Activated T-helper 2 cell treated with anti-CD3 and anti-CD28 coated beads, Interferon-gamma antibody, Interleukin-2, Interleukin-4, amounts not matched to agents 10 μg/mL and 5 μg/mL and 100 μg/mL, durations not matched to agents 14 hours and 24 hours and 36 hours (primary cell): Measurements from ENCODE around the gene SLC39A9. TPM values are rescaled to one million over a fixed set of nuclear protein-coding genes. Genes with fewer than 3 reads are reported as not detected.
"Not testable (repeated sequence)": the region's sequence is repeated elsewhere in the genome, so short reads cannot be mapped to it uniquely, and the experiment has no call there.

Experiments
- DNase-seq: peaks from one replicate; pipeline ENCODE4 v3.0.0; 2021; ENCODE audit warnings: low spot score
- H3K27ac Mint-ChIP-seq: one replicate; pipeline ENCODE4 v1.8.0; 2021; ENCODE audit warnings: mixed read lengths
- H3K27me3 Mint-ChIP-seq: one replicate; pipeline ENCODE4 v1.8.0; 2021; ENCODE audit warnings: low read depth, mixed read lengths
- H3K36me3 Mint-ChIP-seq: one replicate; pipeline ENCODE4 v1.8.0; 2021; ENCODE audit warnings: low read depth, mixed read lengths
- H3K4me1 Mint-ChIP-seq: one replicate; pipeline ENCODE4 v1.8.0; 2021; ENCODE audit warnings: low read depth, mixed read lengths
- H3K4me3 Mint-ChIP-seq: one replicate; pipeline ENCODE4 v1.8.0; 2021; ENCODE audit warnings: low read depth, mild to moderate bottlenecking, moderate library complexity, mixed read lengths
- H3K9me3 Mint-ChIP-seq: one replicate; pipeline ENCODE4 v1.8.0; 2021; ENCODE audit warnings: mixed read lengths
- intact Hi-C: fragments of 100-400 bp; cut with micrococcal nuclease; formaldehyde crosslinking; loops from one replicate; pipeline ENCODE4 v1.15.1; 2023
- total RNA-seq: library from RNA; stranded (reverse); gene quantifications from 2 replicates; pipeline ENCODE4 v1.2.3, GENCODE V29; 2022

SLC39A9 gene
- total RNA-seq, 1 donor from 2014 or later = 43.7 TPM

- intact Hi-C loops = loop anchor here (10.0 kb wide), 1 partner anchor 101 kb away; the partner anchor contains the start of gene CCDC177
- Mint-ChIP-seq H3K27me3 (peaks cover 2% of the 10 kb centered on the region), H3K27ac (no peak overlapping the region), H3K4me1 (no peaks in the 10 kb centered on the region), H3K4me3 (no peak overlapping the region), H3K36me3 (no peaks in the 10 kb centered on the region), H3K9me3 (no peaks in the 10 kb centered on the region)
- no peak for DNase-seq
Measured at GRCh38 chr14:69473946-69474345, 75.5 kb downstream of the SLC39A9 start.

- no peaks in the 10 kb centered on the region for H3K4me1 Mint-ChIP-seq
- H3K27ac Mint-ChIP-seq = no peak overlapping the region
- no peaks in the 10 kb centered on the region for H3K36me3 Mint-ChIP-seq
- intact Hi-C loops = loop anchor here (10.0 kb wide), 1 partner anchor 99 kb away; the partner anchor contains the start of gene CCDC177
- H3K4me3 Mint-ChIP-seq = no peak overlapping the region
- peaks cover 5% of the 10 kb centered on the region for H3K27me3 Mint-ChIP-seq
- no peaks in the 10 kb centered on the region for H3K9me3 Mint-ChIP-seq
- no peak for DNase-seq
Measured at GRCh38 chr14:69475194-69475818, 76.8 kb downstream of the SLC39A9 start.

GRCh38 chr14:69476824-69477450, 78.4 kb downstream of the SLC39A9 start:
- not testable (repeated sequence) for H3K4me3 Mint-ChIP-seq, H3K36me3 Mint-ChIP-seq, H3K9me3 Mint-ChIP-seq, DNase-seq, H3K4me1 Mint-ChIP-seq, H3K27ac Mint-ChIP-seq, H3K27me3 Mint-ChIP-seq
- intact Hi-C loops = loop anchor here (10.0 kb wide), 1 partner anchor 98 kb away; the partner anchor contains the start of gene CCDC177

- not testable (repeated sequence) for H3K4me3 Mint-ChIP-seq, H3K9me3 Mint-ChIP-seq, H3K36me3 Mint-ChIP-seq, H3K27ac Mint-ChIP-seq, DNase-seq, H3K4me1 Mint-ChIP-seq
- H3K27me3 Mint-ChIP-seq = peaks cover 18% of the 10 kb centered on the region
- intact Hi-C loops = loop anchor here (10.0 kb wide), 1 partner anchor 97 kb away; the partner anchor contains the start of gene CCDC177
Measured at GRCh38 chr14:69478055-69478454, 79.6 kb downstream of the SLC39A9 start.

- H3K4me1 Mint-ChIP-seq = no peaks in the 10 kb centered on the region
- no peaks in the 10 kb centered on the region for H3K9me3 Mint-ChIP-seq
- no peaks in the 10 kb centered on the region for H3K36me3 Mint-ChIP-seq
- no peak overlapping the region for H3K4me3 Mint-ChIP-seq
- no peak for DNase-seq
- intact Hi-C loops = loop anchor here (10.0 kb wide), 1 partner anchor 95 kb away; the partner anchor contains the start of gene CCDC177
- H3K27me3 Mint-ChIP-seq = peaks cover 24% of the 10 kb centered on the region
- no peak overlapping the region for H3K27ac Mint-ChIP-seq
Measured at GRCh38 chr14:69479696-69480095, 81.2 kb downstream of the SLC39A9 start.

GRCh38 chr14:69480136-69480535, 81.6 kb downstream of the SLC39A9 start:
- intact Hi-C loops = no loop called here

GRCh38 chr14:69481815-69482568, 83.5 kb downstream of the SLC39A9 start:
- Mint-ChIP-seq H3K4me3 (no peak overlapping the region), H3K4me1 (no peaks in the 10 kb centered on the region), H3K9me3 (no peaks in the 10 kb centered on the region), H3K27ac (no peak overlapping the region), H3K36me3 (no peaks in the 10 kb centered on the region), H3K27me3 (peaks cover 40% of the 10 kb centered on the region)
- DNase-seq = no peak
- intact Hi-C loops = no loop called here

More at GRCh38 chr14:69480136-69480535, 81.6 kb downstream of the SLC39A9 start:
- H3K4me1 Mint-ChIP-seq = no peaks in the 10 kb centered on the region
- H3K9me3 Mint-ChIP-seq = no peaks in the 10 kb centered on the region
- H3K27ac Mint-ChIP-seq = no peak overlapping the region
- no peak for DNase-seq
- H3K27me3 Mint-ChIP-seq = peaks cover 25% of the 10 kb centered on the region
- no peaks in the 10 kb centered on the region for H3K36me3 Mint-ChIP-seq
- H3K4me3 Mint-ChIP-seq = no peak overlapping the region

- no peak for DNase-seq
- no peaks in the 10 kb centered on the region for H3K4me1 Mint-ChIP-seq
- intact Hi-C loops = no loop called here
- no peaks in the 10 kb centered on the region for H3K9me3 Mint-ChIP-seq
- H3K27ac Mint-ChIP-seq = no peak overlapping the region
- H3K4me3 Mint-ChIP-seq = peak overlapping the region; percentile 1
- peaks cover 46% of the 10 kb centered on the region for H3K27me3 Mint-ChIP-seq
- H3K36me3 Mint-ChIP-seq = no peaks in the 10 kb centered on the region
Measured at GRCh38 chr14:69483765-69484443, 85.4 kb downstream of the SLC39A9 start.

GRCh38 chr14:69484444-69485314, 86.2 kb downstream of the SLC39A9 start, which contains the start of gene PLEKHD1:
TSS of gene PLEKHD1 (plus strand) at chr14:69484728. CDS start at chr14:69484966, 238 bp downstream.
- Mint-ChIP-seq H3K4me1 (no peaks in the 10 kb centered on the region), H3K27ac (no peak within 1 kb of the TSS), H3K36me3 (no peaks in the 10 kb centered on the region), H3K27me3 (peaks cover 46% of the 10 kb centered on the region), H3K9me3 (no peaks in the 10 kb centered on the region), H3K4me3 (peak within 1 kb of the TSS; percentile 1)
- intact Hi-C loops = no loop called here
- DNase-seq = no peak

GRCh38 chr14:69485315-69485660, 86.8 kb downstream of the SLC39A9 start:
- H3K4me3 Mint-ChIP-seq = no peak overlapping the region
- H3K4me1 Mint-ChIP-seq = no peaks in the 10 kb centered on the region
- H3K27ac Mint-ChIP-seq = no peak overlapping the region
- DNase-seq = no peak
- intact Hi-C loops = no loop called here
- H3K36me3 Mint-ChIP-seq = no peaks in the 10 kb centered on the region
- H3K9me3 Mint-ChIP-seq = no peaks in the 10 kb centered on the region
- H3K27me3 Mint-ChIP-seq = peaks cover 43% of the 10 kb centered on the region

GRCh38 chr14:69485701-69486100, 87.2 kb downstream of the SLC39A9 start:
- intact Hi-C loops = no loop called here
- H3K27ac Mint-ChIP-seq = no peak overlapping the region
- no peaks in the 10 kb centered on the region for H3K9me3 Mint-ChIP-seq
- H3K4me3 Mint-ChIP-seq = no peak overlapping the region
- H3K4me1 Mint-ChIP-seq = no peaks in the 10 kb centered on the region
- peaks cover 43% of the 10 kb centered on the region for H3K27me3 Mint-ChIP-seq
- no peaks in the 10 kb centered on the region for H3K36me3 Mint-ChIP-seq
- DNase-seq = no peak

- peaks cover 38% of the 10 kb centered on the region for H3K27me3 Mint-ChIP-seq
- H3K4me1 Mint-ChIP-seq = no peaks in the 10 kb centered on the region
- H3K4me3 Mint-ChIP-seq = no peak overlapping the region
- DNase-seq = no peak
- H3K9me3 Mint-ChIP-seq = no peaks in the 10 kb centered on the region
- intact Hi-C loops = no loop called here
- H3K36me3 Mint-ChIP-seq = no peaks in the 10 kb centered on the region
- H3K27ac Mint-ChIP-seq = no peak overlapping the region
Measured at GRCh38 chr14:69487226-69487625, 88.7 kb downstream of the SLC39A9 start.
